Upper lobe of left lung (tissue), 4 donors: Measurements from ENCODE around the gene ITSN1.

Source experiments
- EP300 ChIP-seq, 4 donors: sonication (generic); formaldehyde crosslinking; IDR thresholded peaks; one replicate each; pipeline ENCODE4 v1.5.1; 2017; ENCODE audit warnings: antibody characterized with exemption in 4 of 4, control low read depth in 2 of 4
- POLR2A ChIP-seq, 4 donors: fragments of 450-650 bp; IDR thresholded peaks; one replicate each; pipeline ENCODE4 v1.5.1; 2016 to 2017; ENCODE audit warnings: antibody characterized with exemption in 4 of 4, mild to moderate bottlenecking in 2 of 4
- POLR2AphosphoS5 ChIP-seq, 2 donors: sonication (generic); formaldehyde crosslinking; IDR thresholded peaks; one replicate each; pipeline ENCODE4 v1.5.1; 2017; ENCODE audit warnings: antibody characterized with exemption in 2 of 2
- TF ChIP-seq, protein P1 (sequence below), 6 experiments: fragments of 450-650 bp in 4 of 6; fragments of 200-600 bp in 2 of 6; sonication (generic) in 2 of 6; IDR thresholded peaks; one replicate each; pipeline ENCODE4 v1.5.1; 2016 to 2019; ENCODE audit warnings: antibody characterized with exemption in 6 of 6

DNA sequence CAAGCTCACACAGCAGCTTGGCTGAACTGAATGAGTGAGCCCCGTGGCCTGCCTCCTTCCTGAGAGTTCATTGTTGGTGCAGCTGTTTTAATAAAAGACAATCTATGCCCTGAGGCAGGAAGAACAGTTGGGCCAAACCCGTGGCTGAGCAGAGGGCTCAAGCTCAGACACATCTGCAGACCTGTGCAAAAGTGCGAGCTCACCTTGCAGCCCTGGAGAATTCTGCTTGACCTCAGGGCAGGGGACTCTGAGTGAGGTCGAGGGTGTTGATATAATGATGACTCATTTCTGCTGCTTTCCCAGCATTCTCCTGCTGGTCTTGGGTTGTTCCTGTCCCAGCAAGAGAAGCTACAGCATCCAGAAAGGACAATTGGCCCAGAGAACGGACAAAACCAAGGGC, 212.3 kb downstream of the ITSN1 start:
- no peak for TF ChIP-seq EP300 (IDR thresholded peaks at IDR 0.05)
- no peak for TF ChIP-seq POLR2AphosphoS5 (IDR thresholded peaks at IDR 0.05)
- TF ChIP-seq, protein P1, sequence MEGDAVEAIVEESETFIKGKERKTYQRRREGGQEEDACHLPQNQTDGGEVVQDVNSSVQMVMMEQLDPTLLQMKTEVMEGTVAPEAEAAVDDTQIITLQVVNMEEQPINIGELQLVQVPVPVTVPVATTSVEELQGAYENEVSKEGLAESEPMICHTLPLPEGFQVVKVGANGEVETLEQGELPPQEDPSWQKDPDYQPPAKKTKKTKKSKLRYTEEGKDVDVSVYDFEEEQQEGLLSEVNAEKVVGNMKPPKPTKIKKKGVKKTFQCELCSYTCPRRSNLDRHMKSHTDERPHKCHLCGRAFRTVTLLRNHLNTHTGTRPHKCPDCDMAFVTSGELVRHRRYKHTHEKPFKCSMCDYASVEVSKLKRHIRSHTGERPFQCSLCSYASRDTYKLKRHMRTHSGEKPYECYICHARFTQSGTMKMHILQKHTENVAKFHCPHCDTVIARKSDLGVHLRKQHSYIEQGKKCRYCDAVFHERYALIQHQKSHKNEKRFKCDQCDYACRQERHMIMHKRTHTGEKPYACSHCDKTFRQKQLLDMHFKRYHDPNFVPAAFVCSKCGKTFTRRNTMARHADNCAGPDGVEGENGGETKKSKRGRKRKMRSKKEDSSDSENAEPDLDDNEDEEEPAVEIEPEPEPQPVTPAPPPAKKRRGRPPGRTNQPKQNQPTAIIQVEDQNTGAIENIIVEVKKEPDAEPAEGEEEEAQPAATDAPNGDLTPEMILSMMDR (IDR thresholded peaks at IDR 0.05) = no peak
- TF ChIP-seq POLR2A (IDR thresholded peaks at IDR 0.05) = no peak
